NCI-H446 (cell line): ENCODE results near the gene PRH2.

Experiments used
- DNase-seq, 2 experiments: peaks; one replicate each; lab custom pipeline; 2025; lab: John Stamatoyannopoulos, UW

PRH2 gene

DNA sequence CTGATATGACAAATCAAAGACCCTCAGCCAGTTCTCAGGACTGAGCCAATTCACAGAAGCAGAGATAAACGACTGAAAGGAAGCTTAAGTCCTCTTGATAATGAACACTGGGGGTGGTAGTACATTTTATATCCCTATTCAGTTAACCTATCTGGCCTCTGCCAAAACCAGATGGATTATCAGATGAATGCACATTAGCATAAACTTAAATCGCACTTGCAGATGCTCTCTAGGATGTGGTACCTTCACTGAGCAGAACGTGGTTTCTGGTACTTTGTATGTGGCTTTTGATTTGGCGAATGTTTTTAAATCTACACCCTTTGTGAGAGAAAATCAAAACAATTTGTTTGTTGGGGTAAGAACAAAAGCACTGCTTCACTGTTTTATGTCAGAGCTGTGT, 31.2 kb downstream of the PRH2 start:
- DNase-seq = no peak

DNA sequence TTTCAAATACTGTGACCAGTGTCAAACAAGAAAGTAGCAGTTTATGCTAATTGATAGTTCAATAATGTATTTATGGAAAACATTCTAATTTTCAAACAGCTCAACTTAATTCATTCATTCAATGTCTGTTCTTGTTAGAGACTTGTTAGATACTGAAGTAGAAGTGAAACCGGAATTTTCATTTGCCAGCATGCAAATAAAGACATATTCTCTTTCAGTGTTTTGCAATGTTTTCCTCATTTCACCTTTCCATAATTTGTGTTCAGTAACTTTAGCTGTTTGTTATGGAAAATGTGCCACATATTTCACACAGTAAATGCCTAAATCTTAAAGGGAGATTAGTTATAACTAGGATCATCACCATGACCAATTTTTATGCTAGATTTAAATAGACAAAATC, 36.4 kb downstream of the PRH2 start:
- no peak for DNase-seq

DNA sequence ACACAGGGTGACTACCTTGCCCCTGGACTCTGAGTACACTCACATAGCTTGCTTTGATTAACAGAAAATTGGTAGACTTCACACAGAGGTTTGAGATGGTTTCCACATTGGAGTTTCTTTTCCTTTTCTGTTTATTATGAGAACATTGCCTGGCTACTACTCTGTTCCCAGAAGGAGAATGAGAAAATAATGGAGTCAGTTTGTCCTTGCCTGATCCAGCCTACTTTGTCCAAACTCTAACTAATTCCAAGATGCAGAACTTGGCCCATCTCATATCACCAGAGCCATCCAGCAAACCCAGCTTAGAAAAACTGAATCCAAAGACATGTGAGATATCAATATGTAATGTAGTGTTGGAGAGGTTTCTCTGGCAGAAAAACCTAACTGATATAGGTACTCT, 37.3 kb downstream of the PRH2 start:
- DNase-seq = no peak

DNA sequence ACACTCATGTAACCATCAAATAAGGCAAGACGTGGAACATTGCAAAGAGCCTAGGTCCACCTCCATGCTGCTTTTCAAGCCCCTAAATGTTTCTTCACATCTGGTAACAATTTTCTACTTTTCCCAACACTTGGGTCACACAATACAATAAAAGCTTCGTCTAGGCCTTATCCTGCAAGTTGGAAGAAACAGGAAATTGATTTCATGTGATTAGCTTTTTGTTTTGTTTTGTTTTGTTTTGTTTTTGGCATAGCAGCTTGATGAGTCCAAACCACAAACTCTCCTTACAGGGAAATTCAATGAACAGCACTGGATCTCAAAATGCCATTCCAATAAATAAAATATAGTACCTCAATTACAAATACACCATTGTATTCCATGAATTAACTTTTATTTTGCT, 38.4 kb downstream of the PRH2 start:
- no peak for DNase-seq

DNA sequence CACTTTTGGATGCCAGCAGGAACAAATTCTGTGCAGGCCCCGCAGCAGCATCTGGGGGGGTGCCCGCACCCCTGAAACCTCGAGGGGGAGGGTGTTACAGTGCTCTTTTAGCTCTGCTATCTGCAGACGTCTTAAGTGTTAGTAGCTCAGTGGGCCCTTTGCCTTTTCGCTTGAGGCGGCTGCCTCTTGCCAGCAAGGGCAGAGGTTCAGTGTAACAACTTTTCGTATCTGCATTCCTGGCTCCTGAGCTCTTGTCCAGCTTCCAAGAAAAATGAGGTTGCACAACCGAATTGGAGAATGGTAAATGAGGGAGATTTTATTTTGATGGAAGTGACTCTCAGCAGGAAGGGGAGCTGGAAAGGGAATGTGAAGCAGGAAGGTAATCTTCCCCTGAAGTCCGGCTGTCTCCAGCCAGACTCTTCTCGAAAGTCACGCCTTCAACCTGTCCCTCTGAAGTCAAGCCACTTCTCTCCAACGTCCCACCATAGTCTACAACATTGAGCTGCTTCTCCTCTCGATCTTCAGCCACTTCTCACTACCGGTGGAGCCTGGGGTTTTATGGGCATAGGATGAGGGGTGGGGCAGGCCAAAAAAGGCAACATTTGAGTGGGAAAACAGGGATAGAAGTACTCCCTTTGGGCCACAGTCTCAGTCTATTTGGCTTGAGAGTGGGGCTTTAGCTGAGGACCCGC, 39.9 kb downstream of the PRH2 start:
- DNase-seq = no peak

- no peak for DNase-seq
Measured at GRCh38 chr12:10974965-10975364, 45.9 kb downstream of the PRH2 start.

GRCh38 chr12:10982244-10982643, 53.2 kb downstream of the PRH2 start:
- no peak for DNase-seq
